SH-SY5Y (cell line): ENCODE results near the gene ITPR2.

Experiments used
- GATA2 ChIP-seq: IDR thresholded peaks from 2 replicates; pipeline ENCODE4 v1.6.1; 2011; ENCODE audit warnings: mild to moderate bottlenecking, low read depth, low read length
- GATA3 ChIP-seq: IDR thresholded peaks from 2 replicates; pipeline ENCODE4 v1.6.1; 2011; ENCODE audit warnings: low read depth, mild to moderate bottlenecking, low read length, moderate library complexity

DNA sequence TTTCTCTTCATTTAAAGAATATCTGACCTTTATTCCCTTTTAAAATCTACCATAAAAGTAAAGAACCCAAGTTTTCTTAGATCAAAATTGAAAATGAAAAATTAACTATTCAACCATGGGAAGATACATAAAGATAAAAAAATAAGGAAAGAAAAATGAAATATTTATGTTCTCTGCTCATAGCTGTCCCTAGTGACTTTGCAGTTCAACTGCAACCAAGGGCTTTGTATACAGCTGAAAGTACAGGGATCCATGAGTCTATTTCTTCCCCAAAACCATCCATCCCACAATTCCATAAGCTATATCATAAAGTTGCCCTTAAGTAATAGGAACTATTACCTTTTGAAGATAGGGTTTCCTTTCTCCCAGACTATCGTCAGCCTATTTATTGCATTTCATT lies 113.1 kb downstream of the ITPR2 start:
- no peak for TF ChIP-seq GATA2
- no peak for TF ChIP-seq GATA3
